GM12874 (cell line): ENCODE measurements around the gene QPCT.

Experiments
- CTCF ChIP-seq: IDR thresholded peaks from 2 replicates; pipeline ENCODE4 v1.5.1; 2011; ENCODE audit warnings: low read depth, mild to moderate bottlenecking, control low read depth, low read length, moderate library complexity; ENCODE audit not compliant: insufficient read depth

The QPCT gene

GRCh38 chr2:37354531-37354930 lies 10.1 kb downstream of the QPCT start:
- no peak for TF ChIP-seq CTCF

GRCh38 chr2:37355735-37356134 lies 11.3 kb downstream of the QPCT start:
- no peak for TF ChIP-seq CTCF

GRCh38 chr2:37356299-37356698 lies 11.9 kb downstream of the QPCT start:
- TF ChIP-seq CTCF: no peak

- no peak for TF ChIP-seq CTCF
Observed at GRCh38 chr2:37357069-37357468, 12.6 kb downstream of the QPCT start.

GRCh38 chr2:37357530-37357929 lies 13.1 kb downstream of the QPCT start:
- TF ChIP-seq CTCF: no peak

GRCh38 chr2:37358466-37358865 lies 14.0 kb downstream of the QPCT start:
- TF ChIP-seq CTCF: no peak

GRCh38 chr2:37361216-37361815 lies 16.9 kb downstream of the QPCT start:
- TF ChIP-seq CTCF: no peak
